ENCODE data around the gene MAD2L2.
A peak's percentile ranks its signal among the peaks of the same experiment; 100 is the strongest.

The MAD2L2 gene

GRCh38 chr1:11719313-11720032, 38.5 kb upstream of the MAD2L2 start:
- TF ChIP-seq, protein P1, sequence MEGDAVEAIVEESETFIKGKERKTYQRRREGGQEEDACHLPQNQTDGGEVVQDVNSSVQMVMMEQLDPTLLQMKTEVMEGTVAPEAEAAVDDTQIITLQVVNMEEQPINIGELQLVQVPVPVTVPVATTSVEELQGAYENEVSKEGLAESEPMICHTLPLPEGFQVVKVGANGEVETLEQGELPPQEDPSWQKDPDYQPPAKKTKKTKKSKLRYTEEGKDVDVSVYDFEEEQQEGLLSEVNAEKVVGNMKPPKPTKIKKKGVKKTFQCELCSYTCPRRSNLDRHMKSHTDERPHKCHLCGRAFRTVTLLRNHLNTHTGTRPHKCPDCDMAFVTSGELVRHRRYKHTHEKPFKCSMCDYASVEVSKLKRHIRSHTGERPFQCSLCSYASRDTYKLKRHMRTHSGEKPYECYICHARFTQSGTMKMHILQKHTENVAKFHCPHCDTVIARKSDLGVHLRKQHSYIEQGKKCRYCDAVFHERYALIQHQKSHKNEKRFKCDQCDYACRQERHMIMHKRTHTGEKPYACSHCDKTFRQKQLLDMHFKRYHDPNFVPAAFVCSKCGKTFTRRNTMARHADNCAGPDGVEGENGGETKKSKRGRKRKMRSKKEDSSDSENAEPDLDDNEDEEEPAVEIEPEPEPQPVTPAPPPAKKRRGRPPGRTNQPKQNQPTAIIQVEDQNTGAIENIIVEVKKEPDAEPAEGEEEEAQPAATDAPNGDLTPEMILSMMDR (IDR thresholded peaks at IDR 0.05), result peak; percentile 87 to 98
- H3K27me3 ChIP-seq, result peaks cover 0 to 34% of the 10 kb centered on the region in 2 donors
- H3K27ac ChIP-seq, result peak overlapping the region in 1 of 2 donors; percentile 10
- peak; percentile 85 to 89 for DNase-seq
- H3K36me3 ChIP-seq, result no peaks in the 10 kb centered on the region
- peaks cover 4 to 11% (median 6%) of the 10 kb centered on the region in 4 donors for H3K4me1 ChIP-seq
- peak overlapping the region; percentile 38 to 44 for H3K4me3 ChIP-seq
- no peaks in the 10 kb centered on the region for H3K9me3 ChIP-seq
- intact Hi-C loops (cut with DNase I; ENCODE audit: low total_unique reads), result loop anchor here (2.0 kb wide), 1 partner anchor 69 kb away; no protein-coding TSS in a partner anchor

- Histone ChIP-seq H3K9me3 (no peaks in the 10 kb centered on the region), H3K4me3 (no peak overlapping the region), H3K27me3 (peaks cover 0 to 55% of the 10 kb centered on the region in 2 donors), H3K27ac (no peak overlapping the region), H3K36me3 (no peaks in the 10 kb centered on the region), H3K4me1 (peaks cover 4 to 9% (median 6%) of the 10 kb centered on the region in 4 donors)
- TF ChIP-seq, protein P1 (IDR thresholded peaks at IDR 0.05), result no peak
- DNase-seq, result no peak
- intact Hi-C loops (cut with DNase I; ENCODE audit: low total_unique reads), result no loop called here
Measured at GRCh38 chr1:11714831-11715575, 34.1 kb upstream of the MAD2L2 start.

GRCh38 chr1:11713095-11713494, 32.1 kb upstream of the MAD2L2 start:
- intact Hi-C loops (cut with DNase I; ENCODE audit: low total_unique reads), result no loop called here
- TF ChIP-seq, protein P1 (IDR thresholded peaks at IDR 0.05), result no peak

GRCh38 chr1:11712285-11712684, 31.3 kb upstream of the MAD2L2 start:
- Histone ChIP-seq H3K4me1 (peaks cover 0 to 10% (median 4%) of the 10 kb centered on the region in 4 donors), H3K4me3 (no peak overlapping the region), H3K36me3 (no peaks in the 10 kb centered on the region), H3K27me3 (peaks cover 0 to 75% of the 10 kb centered on the region in 2 donors), H3K9me3 (no peaks in the 10 kb centered on the region), H3K27ac (no peak overlapping the region)
- TF ChIP-seq, protein P1 (IDR thresholded peaks at IDR 0.05), result no peak
- DNase-seq, result no peak
- intact Hi-C loops (cut with DNase I; ENCODE audit: low total_unique reads), result no loop called here

More at GRCh38 chr1:11713095-11713494, 32.1 kb upstream of the MAD2L2 start:
- H3K27me3 ChIP-seq, result peaks cover 0 to 67% of the 10 kb centered on the region in 2 donors
- H3K4me1 ChIP-seq, result peaks cover 0 to 1% (median under 1%) of the 10 kb centered on the region in 4 donors
- H3K36me3 ChIP-seq, result no peaks in the 10 kb centered on the region
- no peaks in the 10 kb centered on the region for H3K9me3 ChIP-seq
- H3K27ac ChIP-seq, result no peak overlapping the region
- DNase-seq, result no peak
- no peak overlapping the region for H3K4me3 ChIP-seq

- no peaks in the 10 kb centered on the region for H3K36me3 ChIP-seq
- TF ChIP-seq, protein P1 (IDR thresholded peaks at IDR 0.05), result no peak
- DNase-seq, result no peak
- peaks cover 0 to 10% (median 4%) of the 10 kb centered on the region in 4 donors for H3K4me1 ChIP-seq
- intact Hi-C loops (cut with DNase I; ENCODE audit: low total_unique reads), result no loop called here
- no peak overlapping the region for H3K4me3 ChIP-seq
- no peak overlapping the region for H3K27ac ChIP-seq
- H3K9me3 ChIP-seq, result no peaks in the 10 kb centered on the region
- H3K27me3 ChIP-seq, result peaks cover 0 to 80% of the 10 kb centered on the region in 2 donors
Measured at GRCh38 chr1:11711490-11711889, 30.5 kb upstream of the MAD2L2 start.
